Esophagus muscularis mucosa (tissue), 4 donors: ENCODE results near the gene SEPTIN5. TPM values are rescaled to one million over a fixed set of nuclear protein-coding genes. Genes with fewer than 3 reads are reported as not detected.

Experiments
- DNase-seq: peaks from one replicate; pipeline ENCODE4 v3.0.0-alpha.2; 2017; ENCODE audit errors: extremely low spot score
- H3K27ac ChIP-seq, 4 donors: fragments of 200-600 bp; sonication (generic); replicated peaks in 1 of 4; 1 replicate in 3 of 4; 2 replicates in 1 of 4; pipeline ENCODE4 v1.5.1; 2016 to 2019; ENCODE audit warnings: mild to moderate bottlenecking in 1 of 4
- H3K27me3 ChIP-seq, 4 donors: fragments of 200-600 bp; sonication (generic); one replicate each; pipeline versions ENCODE4 v1.5.1 to v1.6.0; 2016 to 2019
- H3K36me3 ChIP-seq, 4 donors: fragments of 200-600 bp; sonication (generic); one replicate each; pipeline ENCODE4 v1.5.1; 2016 to 2019
- H3K4me1 ChIP-seq, 4 donors: fragments of 200-600 bp; sonication (generic); one replicate each; pipeline ENCODE4 v1.5.1; 2016 to 2019
- H3K4me3 ChIP-seq, 4 donors: fragments of 200-600 bp; sonication (generic); 1 replicate in 2 of 4; 2 replicates in 2 of 4; pipeline ENCODE4 v1.5.1; 2016 to 2019; ENCODE audit warnings: mild to moderate bottlenecking in 4 of 4, moderate library complexity in 1 of 4
- H3K9me3 ChIP-seq, 4 donors: fragments of 200-600 bp; sonication (generic); 1 replicate in 3 of 4; 2 replicates in 1 of 4; pipeline ENCODE4 v1.5.1; 2016 to 2019
- EP300 ChIP-seq: sonication (generic); formaldehyde crosslinking; IDR thresholded peaks from one replicate; pipeline ENCODE4 v1.6.1; 2017; ENCODE audit warnings: antibody characterized with exemption
- POLR2A ChIP-seq: fragments of 450-650 bp; IDR thresholded peaks from one replicate; pipeline ENCODE4 v1.6.1; 2017; ENCODE audit warnings: antibody characterized with exemption, moderate library complexity, mild to moderate bottlenecking, low read depth
- POLR2AphosphoS5 ChIP-seq, 2 donors: sonication (generic); formaldehyde crosslinking; IDR thresholded peaks; one replicate each; pipeline ENCODE4 v1.6.1; 2017; ENCODE audit warnings: antibody characterized with exemption in 2 of 2
- WGBS: methylation state at CpG from one replicate; pipeline ENCODE4 v1.1.5; 2018; 5-methylcytosine and 5-hydroxymethylcytosine counted together
- intact Hi-C: fragments of 100-400 bp; cut with DNase I; formaldehyde crosslinking; loops from one replicate; pipeline ENCODE4 v1.15.1; 2023
- total RNA-seq, 4 donors: library from RNA; depleted of rRNA; stranded (reverse); fragments of >200 nt; gene quantifications; one replicate each; pipeline versions ENCODE4 v1.1.0 to v1.2.1, GENCODE V29; 2016
- TF ChIP-seq, protein P1 (sequence below), 3 experiments: fragments of 200-600 bp in 2 of 3; fragments of 450-650 bp in 1 of 3; sonication (generic) in 2 of 3; IDR thresholded peaks; one replicate each; pipeline ENCODE4 v1.5.1; 2017 to 2019; ENCODE audit warnings: antibody characterized with exemption in 3 of 3, mild to moderate bottlenecking in 2 of 3, moderate library complexity in 1 of 3

Gene SEPTIN5
- total RNA-seq, 4 donors from 2014 or later, result 4.2 to 55.4 (median 20.6) TPM

DNA sequence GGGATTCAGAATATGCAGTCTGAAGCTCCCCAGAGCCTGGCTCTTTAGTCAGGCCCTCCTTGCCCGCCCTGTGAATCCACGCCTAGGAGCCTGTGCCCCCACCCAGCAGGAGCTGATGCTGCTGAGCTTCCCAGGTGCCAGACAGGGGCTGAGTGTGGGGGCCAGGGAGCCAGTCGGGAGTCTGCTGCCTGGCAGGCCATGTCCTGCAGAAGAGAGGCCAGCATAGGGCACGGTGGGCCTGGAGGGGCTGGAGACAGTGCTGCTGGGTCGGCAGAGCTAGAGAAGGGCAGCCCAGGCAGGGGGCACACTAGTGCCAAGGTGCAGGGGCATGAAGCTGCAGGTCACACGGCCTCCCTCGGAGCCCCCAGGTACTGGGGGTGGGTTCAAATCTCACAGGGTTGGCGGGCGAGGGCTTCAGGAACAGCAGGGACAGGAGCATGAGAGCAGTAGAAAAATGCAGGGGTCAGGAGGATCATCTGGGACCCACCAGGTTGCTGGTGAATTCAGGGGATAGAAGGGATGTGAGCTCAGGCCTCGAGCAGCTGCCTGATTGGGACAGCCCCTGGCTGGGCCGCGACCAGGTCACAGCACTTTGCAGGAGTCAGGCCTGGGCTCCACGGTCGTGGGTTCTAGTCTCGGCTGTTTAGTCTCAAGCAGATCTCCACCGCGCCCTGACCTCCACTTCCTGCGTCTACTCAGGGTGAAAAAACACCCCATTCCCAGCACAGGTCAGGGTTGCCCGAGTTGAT is 4.1 kb upstream of the SEPTIN5 start:
- H3K36me3 ChIP-seq, result no peaks in the 10 kb centered on the region
- WGBS, result 82% methylated on average over 15 of the region's 19 CpGs
- TF ChIP-seq POLR2A (no peak), POLR2AphosphoS5 (IDR thresholded peaks at IDR 0.05) (no peak), EP300 (no peak)
- TF ChIP-seq, protein P1, sequence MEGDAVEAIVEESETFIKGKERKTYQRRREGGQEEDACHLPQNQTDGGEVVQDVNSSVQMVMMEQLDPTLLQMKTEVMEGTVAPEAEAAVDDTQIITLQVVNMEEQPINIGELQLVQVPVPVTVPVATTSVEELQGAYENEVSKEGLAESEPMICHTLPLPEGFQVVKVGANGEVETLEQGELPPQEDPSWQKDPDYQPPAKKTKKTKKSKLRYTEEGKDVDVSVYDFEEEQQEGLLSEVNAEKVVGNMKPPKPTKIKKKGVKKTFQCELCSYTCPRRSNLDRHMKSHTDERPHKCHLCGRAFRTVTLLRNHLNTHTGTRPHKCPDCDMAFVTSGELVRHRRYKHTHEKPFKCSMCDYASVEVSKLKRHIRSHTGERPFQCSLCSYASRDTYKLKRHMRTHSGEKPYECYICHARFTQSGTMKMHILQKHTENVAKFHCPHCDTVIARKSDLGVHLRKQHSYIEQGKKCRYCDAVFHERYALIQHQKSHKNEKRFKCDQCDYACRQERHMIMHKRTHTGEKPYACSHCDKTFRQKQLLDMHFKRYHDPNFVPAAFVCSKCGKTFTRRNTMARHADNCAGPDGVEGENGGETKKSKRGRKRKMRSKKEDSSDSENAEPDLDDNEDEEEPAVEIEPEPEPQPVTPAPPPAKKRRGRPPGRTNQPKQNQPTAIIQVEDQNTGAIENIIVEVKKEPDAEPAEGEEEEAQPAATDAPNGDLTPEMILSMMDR (IDR thresholded peaks at IDR 0.05), result no peak
- no peak overlapping the region for H3K27ac ChIP-seq
- peaks cover 11 to 28% (median 15%) of the 10 kb centered on the region in 4 donors for H3K4me1 ChIP-seq
- intact Hi-C loops, result no loop called here
- DNase-seq, result no peak
- H3K9me3 ChIP-seq, result no peaks in the 10 kb centered on the region
- no peak overlapping the region for H3K4me3 ChIP-seq
- peaks cover 0 to 52% (median 2%) of the 10 kb centered on the region in 4 donors for H3K27me3 ChIP-seq

DNA sequence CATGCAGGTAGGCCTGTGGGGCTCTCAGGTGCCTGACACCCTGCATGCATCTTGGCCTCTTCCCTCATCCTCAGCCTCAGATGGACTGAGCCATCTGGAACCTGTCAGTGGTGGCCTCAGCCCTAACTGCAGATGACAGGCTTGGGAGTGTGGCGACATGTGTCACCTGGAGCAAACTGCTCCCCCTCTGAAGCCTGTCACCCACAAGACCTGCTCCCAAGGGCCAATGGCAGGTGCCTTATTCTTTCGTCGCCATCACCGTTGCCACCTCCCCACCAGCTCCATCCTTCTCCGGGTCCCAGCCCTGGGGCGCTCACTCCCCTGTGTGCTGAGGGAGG is 3.6 kb upstream of the SEPTIN5 start:
- Histone ChIP-seq H3K27ac (no peak overlapping the region), H3K4me3 (no peak overlapping the region), H3K27me3 (peaks cover 0 to 52% (median 2%) of the 10 kb centered on the region in 4 donors), H3K4me1 (peaks cover 16 to 34% (median 21%) of the 10 kb centered on the region in 4 donors), H3K36me3 (no peaks in the 10 kb centered on the region), H3K9me3 (no peaks in the 10 kb centered on the region)
- no peak for DNase-seq
- intact Hi-C loops, result no loop called here
- 81% methylated on average over 6 of the region's 6 CpGs for WGBS
- TF ChIP-seq, protein P1 (IDR thresholded peaks at IDR 0.05), result no peak
- TF ChIP-seq POLR2A, result no peak

DNA sequence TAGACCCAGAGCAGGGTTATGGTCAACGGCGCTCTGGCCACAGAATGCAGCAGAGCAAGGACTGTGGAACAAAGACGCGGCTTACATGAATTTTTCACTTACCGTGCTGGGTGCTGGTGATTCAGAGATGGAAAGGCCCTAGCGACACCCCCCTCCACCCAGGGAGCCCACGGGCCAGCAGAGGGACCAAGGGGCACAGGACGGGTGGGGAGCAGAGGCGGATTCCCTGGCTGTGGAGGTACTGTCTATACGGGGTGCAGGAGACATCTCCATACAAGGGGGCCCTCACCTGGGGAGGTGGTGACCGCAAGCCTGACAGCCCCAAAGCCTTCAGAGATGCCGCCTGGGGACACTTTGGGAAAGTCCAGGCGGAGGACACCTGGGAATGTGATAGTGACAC is 1.1 kb upstream of the SEPTIN5 start:
- Histone ChIP-seq H3K4me1 (peaks cover 16 to 50% (median 40%) of the 10 kb centered on the region in 4 donors), H3K36me3 (no peaks in the 10 kb centered on the region), H3K27ac (no peak overlapping the region), H3K4me3 (peak overlapping the region in 1 of 4 donors; percentile 72), H3K27me3 (peaks cover 0 to 55% (median 2%) of the 10 kb centered on the region in 4 donors), H3K9me3 (no peaks in the 10 kb centered on the region)
- TF ChIP-seq, protein P1 (IDR thresholded peaks at IDR 0.05), result no peak
- TF ChIP-seq EP300 (no peak), POLR2A (no peak), POLR2AphosphoS5 (IDR thresholded peaks at IDR 0.05) (no peak)
- DNase-seq, result no peak
- intact Hi-C loops, result no loop called here
- WGBS, result 95% methylated on average over 11 of the region's 13 CpGs

DNA sequence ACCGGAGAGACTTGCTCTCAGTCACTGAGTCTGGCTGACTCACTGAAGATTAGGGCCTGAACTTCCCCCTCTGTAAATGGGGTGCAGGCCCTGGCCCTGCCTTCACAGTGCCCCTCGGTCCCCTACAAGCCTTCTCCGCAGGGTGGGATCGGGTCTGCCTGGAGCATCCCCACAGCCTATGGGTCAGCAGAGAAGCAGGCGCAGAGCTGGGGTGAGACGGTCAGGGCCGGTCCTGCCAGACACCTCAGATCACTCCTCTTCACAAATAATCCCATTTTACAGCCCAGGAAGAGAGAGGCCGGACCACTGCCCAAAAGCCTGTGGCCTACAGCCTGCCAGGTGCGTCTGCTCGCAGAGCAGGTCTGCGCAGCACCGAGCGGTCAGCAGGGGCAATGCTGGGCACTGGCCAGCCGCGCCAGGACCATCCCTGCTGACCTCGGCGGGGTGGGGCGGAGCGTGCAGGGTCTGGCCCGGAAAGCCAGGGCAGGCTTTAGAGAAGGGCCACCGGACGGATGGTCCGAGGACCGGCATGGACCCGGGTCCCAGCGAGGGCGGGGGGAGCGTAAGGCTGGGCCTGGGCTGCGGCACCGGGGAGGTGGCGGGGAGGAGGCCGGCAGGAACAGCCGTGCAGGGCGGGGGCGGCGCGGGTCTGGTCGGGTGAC is 522 bp upstream of the SEPTIN5 start:
- Histone ChIP-seq H3K27ac (no peak overlapping the region), H3K27me3 (peaks cover 0 to 55% (median 2%) of the 10 kb centered on the region in 4 donors), H3K36me3 (no peaks in the 10 kb centered on the region), H3K4me1 (peaks cover 21 to 51% (median 45%) of the 10 kb centered on the region in 4 donors), H3K4me3 (peak overlapping the region; percentile 64 to 83 (median 70)), H3K9me3 (no peaks in the 10 kb centered on the region)
- WGBS, result 28% methylated on average over 29 of the region's 38 CpGs
- intact Hi-C loops, result no loop called here
- TF ChIP-seq EP300, result no peak
- TF ChIP-seq POLR2AphosphoS5 (IDR thresholded peaks at IDR 0.05), result no peak
- TF ChIP-seq, protein P1 (IDR thresholded peaks at IDR 0.05), result no peak
- no peak for TF ChIP-seq POLR2A
- DNase-seq, result no peak
